Activated T-cell treated with anti-CD3 and anti-CD28 coated beads for 48 hours (primary cell): ENCODE results near the gene GATAD2B.
"Not testable (repeated sequence)": the region's sequence is repeated elsewhere in the genome, so short reads cannot be mapped to it uniquely, and the experiment has no call there.

ENCODE experiments used
- DNase-seq: peaks from one replicate; pipeline ENCODE4 v3.0.0-alpha.2; 2020; ENCODE audit warnings: low read depth

GATAD2B gene

DNA sequence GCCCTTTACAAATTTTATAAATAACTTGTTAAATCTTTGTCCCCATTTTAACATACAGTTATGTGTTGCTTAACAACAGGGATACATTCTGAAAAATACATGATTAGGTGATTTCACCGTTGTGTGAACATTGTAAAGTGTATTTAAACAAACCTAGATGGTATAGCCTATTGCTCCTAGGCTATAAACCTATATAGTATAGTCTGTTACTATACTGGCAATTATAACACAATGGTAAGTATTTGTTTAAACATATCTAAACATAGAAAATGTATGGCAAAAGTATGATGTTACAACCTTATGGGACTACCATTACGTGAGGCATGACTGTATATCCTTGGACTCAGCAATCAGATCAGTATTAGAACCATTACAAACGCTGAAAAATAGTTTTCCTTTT is 36.6 kb downstream of the GATAD2B start:
- no peak for DNase-seq

DNA sequence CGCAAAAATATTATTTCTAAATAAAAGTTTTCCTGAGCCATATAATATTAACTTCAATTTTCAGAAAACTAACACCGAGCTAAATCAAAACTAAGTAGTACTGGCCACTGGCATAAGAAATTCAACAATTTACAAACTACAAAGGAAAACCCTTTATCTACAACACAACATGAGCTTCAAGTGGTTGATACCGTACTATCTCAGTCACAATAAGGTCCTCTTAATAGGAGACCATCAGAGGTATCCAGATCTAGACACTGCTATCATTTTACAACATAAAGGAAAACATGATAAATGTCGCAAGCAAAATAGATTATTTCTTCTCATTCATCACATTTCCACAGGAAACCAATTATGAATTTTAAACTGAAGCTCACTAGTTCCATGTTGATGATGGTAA is 39.5 kb downstream of the GATAD2B start:
- no peak for DNase-seq

DNA sequence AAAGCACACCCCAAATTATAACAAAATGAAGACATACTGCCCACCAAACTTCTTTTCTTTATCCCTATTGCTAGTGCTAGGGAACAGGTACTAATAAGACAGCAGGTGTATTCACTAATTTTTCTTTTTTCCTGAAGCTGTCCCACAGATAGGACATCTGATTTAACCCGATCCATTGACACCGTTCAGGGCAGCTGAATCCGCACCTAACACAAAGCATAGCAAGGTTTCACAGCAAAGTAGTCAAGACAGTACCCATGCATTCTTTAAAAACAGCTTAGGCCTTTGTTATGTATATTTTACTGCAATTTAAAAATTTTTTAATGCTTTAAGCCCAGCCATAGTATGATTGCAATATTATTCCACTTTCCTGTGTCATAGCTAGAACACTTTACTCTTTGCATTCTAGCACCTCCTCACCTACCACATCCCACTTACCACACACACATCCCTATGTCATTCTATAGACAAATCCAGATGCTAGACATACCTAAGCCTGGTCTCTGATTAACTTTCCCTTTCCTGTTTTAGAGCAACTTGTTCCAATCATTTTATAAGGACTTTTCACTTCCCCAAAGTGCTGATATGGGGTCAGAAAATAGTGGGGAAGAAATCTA is 40.4 kb downstream of the GATAD2B start:
- DNase-seq, result no peak

DNA sequence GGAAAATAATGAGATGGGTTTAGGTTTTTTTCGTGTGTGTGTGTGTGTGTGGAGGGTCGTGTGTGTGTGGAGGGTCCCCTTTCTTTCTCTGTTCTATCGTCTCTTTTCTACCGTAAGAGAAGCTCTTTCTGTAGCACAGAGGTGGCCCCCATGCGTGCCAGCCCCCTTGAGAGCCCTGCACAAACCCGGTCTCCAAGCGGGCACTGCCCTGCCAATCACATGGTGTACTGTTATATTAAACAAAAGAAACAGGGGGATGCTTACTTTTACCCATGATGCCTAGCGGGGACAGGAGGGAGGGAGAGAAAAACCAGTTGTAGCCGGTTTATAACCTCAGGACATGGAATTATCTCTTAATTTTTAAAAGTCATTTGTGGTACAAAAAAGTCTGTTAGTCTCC is 41.0 kb downstream of the GATAD2B start:
- DNase-seq, result no peak

DNA sequence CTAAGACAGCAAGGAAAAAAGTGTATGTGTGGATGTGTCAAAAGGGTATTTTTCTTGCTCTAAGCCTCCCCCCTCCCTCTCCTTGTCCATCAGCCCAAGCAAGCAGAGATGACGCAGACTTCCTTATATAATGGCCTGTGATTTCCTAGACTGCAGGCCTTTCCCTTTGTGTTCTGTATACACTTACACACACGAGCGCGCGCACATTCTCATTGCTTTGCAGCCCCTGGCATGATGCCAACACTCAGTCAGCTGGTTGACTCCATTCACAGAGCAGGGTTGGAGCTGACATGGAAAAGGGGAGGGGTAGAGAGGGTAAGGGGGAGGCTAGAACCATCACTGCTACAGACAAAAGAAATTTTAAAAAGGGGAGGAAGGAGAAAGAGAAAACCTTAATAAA is 41.8 kb downstream of the GATAD2B start:
- DNase-seq, result no peak

DNA sequence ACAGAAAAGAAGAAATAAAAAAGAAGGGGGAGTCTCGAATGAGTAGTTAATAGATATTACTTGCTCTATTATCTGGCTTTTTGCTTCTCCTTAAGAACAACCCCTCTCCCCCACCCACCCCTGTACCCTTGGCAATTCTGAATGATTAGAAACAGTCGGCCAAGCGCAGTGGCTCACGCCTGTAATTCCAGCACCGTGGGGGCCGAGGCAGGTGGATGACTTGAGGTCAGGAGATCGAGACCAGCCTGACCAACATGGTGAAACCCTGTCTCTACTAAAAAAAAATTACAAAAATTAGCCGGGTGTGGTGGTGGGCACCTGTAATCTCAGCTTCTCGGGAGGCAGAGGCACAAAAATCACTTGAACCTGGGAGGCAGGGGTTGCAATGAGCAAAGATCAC is 42.7 kb downstream of the GATAD2B start:
- no peak for DNase-seq

DNA sequence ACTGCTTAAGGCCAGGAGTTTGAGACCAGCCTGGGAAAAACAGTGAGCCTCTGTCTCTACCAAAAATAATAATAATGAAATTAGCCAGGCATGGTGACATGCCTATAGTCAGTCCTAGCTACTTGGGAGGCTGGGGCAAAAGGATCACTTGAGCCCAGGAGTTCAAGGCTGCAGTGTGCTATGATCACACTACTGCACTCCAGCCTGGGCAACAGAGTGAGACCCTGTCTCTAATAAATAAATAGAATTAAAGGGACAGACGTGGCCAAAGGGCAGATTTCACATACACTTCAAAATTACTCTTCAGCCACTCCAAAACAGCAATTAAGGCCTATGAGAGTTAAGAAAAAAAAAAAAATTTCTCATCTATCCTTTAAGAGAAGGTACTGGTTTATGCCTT is 45.7 kb downstream of the GATAD2B start:
- no peak for DNase-seq

DNA sequence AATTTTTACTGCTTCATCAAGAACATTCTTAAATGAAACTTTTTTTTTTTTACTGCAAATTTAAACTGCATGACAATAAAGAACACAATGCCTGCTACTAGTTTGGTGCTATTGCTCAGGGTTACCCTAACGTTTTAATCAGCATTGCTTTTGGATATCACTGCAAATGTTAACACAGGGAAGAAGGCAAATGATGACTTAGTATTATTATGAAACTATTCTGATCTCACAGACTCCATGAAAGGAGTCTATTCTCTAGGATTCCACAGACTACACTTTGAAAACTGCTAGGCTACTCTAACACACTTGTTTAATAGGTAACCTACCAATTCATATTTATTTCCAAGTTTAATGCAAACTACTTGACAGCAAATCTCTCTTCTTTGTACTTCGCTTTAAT is 49.8 kb downstream of the GATAD2B start:
- DNase-seq, result no peak

DNA sequence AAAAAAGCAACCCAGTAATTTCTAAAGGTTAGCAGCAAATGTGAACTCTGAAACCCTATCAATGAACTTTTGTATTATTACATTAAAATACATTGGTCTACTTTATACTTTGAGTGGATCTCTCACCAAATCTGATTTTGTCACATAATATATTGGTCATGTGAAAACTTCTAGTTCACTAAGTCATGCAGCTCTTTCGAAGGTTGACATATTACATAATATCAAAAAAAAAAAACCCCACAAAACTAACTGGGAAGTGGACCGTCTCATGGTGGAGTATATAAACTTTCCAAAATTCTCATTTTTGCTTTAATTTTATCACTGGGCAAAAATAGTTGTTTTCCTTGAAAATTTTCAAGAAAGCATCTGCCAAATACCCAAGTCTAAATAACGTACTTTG is 50.4 kb downstream of the GATAD2B start:
- no peak for DNase-seq

DNA sequence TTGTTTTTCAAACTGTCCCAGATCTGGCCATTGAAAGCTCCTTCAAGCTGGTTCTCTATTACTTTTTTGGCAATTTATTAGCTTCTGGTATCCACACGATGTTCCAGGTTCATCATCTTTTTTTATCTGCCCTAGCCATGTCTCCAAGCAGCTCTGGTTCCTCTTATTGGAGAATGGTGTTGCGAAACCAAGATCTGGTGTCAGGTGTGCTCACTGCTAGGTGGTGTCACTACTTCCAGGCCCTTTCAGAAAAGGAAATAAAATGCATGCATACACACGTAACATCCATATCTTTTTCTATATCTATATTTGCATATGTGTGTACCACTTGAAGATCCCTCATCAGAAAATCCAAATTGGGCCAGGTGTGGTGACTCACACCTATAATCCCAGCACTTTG is 53.3 kb downstream of the GATAD2B start:
- no peak for DNase-seq

DNA sequence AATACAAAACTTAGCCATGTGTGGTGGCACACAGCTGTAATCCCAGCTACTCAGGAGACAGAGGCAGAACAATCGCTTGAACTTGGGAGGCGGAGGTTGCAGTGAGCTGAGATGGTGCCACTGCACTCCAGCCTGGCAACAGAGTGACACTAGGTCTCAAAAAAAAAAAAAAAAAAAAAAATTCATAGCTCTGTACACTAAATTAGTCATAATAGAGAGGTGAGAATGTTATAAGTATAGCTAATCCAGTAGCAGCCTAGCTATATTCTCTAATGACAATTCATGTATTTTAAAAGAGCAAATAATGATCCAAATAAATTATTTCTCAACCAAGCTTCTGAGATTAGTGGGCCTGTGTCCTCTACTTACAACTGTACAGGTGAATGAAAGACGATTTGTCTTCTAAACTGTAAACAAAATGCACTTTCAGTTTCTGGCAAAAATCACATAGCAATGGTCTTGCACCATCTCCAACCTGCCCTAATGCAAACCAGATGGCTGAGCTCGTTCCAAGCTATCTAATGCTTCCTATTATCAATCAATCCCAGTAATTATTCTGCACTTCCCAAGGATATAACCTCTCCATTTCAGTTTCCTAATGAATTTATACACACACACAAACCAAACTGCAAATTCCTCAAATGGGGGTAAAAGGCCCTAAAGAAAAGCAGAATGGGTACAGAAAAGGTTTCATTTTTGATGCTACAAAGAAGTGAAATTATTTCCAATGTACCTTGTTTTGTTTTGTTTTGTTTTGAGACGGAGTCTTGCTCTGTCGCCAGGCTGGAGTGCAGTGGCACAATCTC is 56.5 kb downstream of the GATAD2B start:
- DNase-seq, result no peak

DNA sequence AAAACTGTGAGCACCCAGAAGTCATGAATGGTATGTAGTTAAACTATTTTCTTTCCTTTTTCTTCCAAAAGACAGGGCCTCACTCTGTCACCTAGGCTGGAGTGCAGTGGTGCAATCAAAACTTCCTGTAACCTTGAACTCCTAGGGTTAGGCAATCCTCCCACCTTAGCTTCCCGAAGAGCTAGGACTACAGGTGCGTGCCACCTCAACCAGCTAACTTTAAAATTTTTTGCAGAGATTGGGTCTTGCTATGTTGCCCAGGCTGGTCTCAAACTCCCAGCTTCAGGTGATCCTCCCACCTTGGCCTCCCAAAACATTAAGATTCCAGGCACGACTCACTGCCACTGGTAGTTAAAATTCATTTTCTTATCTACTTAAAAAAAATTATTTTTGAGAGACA is 62.5 kb downstream of the GATAD2B start:
- no peak for DNase-seq

DNA sequence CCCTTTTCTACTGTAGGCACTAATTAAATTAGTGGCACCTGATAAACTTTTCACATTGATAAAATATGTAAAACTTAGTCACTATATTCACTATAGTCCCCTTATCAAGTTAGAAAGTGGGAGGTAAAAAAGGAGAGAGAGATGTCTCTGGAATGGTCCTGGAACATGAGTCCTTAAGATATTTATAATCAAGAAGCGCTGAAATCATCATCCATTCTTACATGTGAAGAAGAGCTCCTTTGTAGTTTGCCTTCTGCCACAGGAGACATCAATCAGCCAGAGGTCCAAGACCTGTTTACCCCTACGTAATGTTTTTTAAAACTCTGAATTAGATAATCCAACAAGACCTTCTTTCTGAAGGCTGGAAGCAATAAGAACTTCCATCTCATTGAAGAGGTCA is 65.3 kb downstream of the GATAD2B start:
- DNase-seq, result no peak

DNA sequence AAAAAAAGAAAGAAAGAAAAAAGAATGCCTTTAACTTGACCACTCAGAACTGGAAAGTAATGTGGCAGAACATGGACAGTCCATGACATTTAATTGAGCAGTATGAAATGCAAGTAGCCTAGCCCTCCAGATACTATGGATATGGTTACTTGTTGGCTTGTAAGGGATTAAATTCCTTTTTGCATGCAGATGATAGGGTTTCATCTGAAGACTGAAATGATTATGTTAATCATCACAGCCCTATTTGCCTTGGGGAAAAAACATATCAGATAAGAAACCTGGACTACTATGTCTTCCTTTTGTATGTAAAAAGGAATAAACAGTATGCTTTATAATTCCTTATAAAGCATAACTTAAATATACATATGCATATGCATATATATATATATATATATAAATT is 66.0 kb downstream of the GATAD2B start:
- no peak for DNase-seq

DNA sequence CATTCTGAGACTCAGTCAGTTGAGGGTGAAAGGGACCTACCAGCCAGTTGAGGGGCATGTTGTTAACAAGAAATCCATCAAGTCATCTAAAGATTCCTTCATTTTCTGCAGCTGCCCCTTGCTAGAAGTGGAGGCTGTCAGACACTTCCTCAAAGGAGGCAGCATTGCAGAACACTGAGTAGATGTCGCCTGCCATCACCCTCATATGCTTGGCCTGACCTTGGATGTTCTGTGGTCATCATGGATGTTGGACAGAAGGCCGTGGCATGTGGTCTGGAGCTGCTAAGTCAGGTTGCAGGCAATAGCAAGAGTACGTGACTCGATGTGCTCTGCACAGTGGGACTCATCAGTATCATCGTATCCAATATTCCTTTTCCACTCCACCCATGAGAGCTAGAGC is 70.6 kb downstream of the GATAD2B start:
- DNase-seq, result no peak

DNA sequence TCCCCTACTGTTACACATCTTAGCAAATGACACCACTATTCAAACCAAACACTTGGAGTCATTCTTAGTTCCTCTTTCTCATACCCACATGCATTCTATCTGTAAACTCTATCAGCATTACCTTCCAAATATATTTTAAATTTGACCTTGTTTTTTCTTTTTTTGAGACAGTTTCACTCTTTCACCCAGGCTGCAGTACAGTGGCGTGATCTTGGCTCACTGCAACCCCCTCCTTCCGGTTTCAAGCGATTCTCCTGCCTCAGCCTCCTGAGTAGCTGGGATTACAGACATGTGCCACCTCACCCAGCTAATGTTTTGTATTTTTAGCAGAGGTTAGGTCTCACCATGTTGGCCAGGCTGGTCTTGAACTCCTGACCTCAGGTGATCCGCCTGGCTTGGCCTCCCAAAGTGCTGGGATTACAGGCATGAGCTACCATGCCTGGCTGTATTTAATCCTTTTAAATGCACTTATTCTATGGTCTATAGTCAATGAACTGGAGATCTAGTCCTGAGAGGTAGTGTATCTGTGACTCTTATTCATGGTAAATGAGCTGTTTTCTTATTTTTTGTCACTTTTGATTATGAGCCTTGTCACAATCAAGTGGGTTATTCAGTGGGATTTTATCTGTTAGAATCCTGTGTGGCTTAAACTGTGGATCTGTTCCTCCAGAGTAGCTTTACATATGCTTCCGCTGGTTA is 73.1 kb downstream of the GATAD2B start:
- DNase-seq, result peak; percentile 11

DNA sequence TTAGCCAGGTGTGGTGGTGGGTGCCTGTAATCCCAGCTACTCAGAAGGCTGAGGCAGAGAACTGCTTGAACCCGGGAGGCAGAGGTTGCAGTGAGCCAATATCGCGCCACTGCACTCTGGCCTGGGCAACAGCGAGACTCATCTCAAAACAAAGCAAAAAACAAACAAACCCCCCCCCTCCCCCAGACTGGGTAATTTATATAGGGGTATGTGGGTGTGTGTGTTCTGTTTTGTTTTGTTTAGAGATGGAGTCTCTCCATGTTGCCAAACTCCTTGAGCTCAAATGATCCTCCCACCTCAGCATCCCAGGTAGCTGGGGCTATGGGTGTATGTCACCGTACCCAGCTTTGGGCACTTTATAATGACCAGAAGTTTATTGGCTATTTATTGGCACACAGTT is 74.0 kb downstream of the GATAD2B start:
- no peak for DNase-seq

DNA sequence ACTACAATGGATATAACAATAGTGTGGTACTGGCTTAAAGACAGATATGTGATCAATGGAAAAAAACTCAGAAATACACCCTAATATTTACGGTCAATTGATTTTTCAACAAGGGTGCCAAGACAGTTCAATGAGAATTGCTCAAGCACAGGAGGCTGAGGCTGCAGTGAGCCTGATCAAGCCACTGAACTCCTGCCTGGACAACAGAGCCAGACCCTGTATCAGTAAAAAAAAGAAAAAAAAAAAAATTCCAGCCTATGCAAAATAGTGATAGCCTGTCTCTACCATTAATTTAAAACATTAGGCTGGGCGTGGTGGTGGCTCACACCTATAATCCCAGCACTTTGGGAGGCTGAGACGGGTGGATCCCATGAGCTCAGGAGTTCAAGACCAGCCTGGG is 77.6 kb downstream of the GATAD2B start:
- no peak for DNase-seq

DNA sequence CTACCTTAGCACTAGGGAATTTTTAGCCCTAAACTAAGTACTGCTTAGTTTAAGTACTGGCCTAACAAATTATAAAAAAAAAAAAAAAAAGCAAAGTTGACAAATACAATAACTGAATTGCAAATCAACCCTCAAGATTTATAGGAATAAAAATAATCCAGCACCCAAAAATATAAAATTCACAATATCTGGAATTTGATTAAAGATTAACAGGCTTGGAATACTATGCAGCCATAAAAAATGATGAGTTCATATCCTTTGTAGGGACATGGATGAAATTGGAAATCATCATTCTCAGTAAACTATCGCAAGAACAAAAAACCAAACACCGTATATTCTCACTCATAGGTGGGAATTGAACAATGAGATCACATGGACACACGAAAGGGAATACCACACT is 78.4 kb downstream of the GATAD2B start:
- not testable (repeated sequence) for DNase-seq

DNA sequence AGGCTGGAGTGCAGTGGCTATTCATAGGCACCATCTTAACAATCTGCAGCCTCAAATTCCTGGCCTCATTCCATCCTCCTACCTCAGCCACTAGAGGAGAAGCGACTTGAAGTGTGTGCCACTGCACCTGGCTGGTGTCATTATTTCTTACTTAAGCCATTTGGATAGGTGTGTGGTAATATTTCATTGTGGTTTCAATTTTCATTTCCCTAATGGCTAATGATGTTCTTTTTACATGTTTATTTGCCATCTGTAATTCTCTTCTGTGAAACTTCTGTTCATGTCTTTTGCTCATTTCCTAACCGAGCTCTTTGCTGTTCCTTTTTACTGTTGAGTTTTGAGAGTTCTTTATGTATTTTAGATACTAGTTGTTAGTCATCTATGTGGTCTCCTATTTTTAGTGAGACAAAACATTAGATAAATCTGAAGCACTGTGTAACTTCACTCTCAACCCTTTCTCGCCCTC is 80.7 kb downstream of the GATAD2B start:
- DNase-seq, result no peak

DNA sequence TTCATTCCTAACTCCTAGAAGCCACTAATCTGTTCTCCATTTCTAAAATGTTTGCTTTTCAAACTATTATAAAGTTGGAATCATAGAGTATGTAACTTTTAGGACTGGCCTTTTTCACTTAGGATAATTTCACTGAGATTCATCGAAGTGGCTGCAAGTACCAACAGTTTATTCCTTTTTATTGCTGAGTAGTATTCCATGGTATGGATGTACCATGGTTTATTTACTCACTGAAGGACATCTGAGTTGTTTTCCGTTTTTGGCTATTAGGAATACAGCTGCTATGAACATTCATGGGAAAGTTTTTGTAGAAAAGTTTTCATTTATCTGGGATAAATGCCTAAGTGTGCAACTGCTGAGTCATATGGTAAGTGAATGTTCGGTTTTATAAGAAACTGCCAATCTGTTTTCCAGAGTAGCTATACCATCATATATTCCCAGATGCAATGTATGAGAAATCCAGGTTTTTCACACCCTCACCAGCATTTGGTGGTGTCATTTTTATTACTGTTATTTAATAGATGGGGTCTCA is 81.2 kb downstream of the GATAD2B start:
- no peak for DNase-seq

DNA sequence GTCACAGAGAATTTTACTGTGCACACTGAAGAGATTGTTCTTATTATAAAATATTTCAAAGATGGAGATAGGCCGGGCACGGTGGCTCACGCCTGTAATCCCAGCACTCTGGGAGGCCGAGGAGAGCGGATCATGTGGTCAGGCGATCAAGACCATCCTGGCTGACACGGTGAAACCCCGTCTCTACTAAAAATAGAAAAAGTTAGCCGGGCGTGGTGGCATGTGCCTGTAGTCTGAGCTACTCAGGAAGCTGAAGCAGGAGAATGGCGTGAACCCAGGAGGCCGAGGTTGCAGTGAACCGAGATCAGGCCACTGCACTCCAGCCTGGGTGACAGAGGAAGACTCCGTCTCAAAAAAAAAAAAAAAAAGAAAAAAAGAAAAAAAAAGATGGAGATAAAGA is 82.0 kb downstream of the GATAD2B start:
- not testable (repeated sequence) for DNase-seq

DNA sequence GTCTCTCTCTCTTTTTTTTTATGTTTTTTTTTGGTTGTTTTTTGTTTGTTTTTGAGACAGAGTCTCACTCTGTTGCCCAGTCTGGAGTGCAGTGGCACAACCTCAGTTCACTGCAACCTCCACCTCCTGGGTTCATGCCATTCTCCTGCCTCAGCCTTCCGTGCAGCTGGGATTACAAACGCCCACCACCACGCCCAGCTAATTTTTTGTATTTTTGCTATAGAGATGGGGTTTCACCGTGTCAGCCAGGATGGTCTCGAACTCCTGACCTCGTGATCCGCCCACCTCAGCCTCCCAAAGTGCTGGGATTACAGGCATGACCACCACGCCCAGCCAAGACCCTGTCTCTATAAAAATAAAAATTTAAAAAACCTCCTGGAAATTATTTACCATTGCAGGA is 88.8 kb downstream of the GATAD2B start:
- DNase-seq, result not testable (repeated sequence)
